Prostate gland (tissue), 2 donors: Measurements from ENCODE around the gene TRMU. TPM values are rescaled to one million over a fixed set of nuclear protein-coding genes. Genes with fewer than 3 reads are reported as not detected.

Source experiments
- DNase-seq: peaks from one replicate; pipeline ENCODE4 v3.0.0-alpha.2; 2019; ENCODE audit warnings: low spot score
- H3K27ac ChIP-seq, 2 donors: fragments of 200-600 bp; sonication (generic); 2 replicates each; pipeline ENCODE4 v1.5.1; 2017 to 2019
- H3K27me3 ChIP-seq: fragments of 200-600 bp; sonication (generic); replicated peaks from 2 replicates; pipeline ENCODE4 v1.5.1; 2019; ENCODE audit not compliant: insufficient read depth
- H3K36me3 ChIP-seq, 2 donors: fragments of 200-600 bp; sonication (generic); 1 replicate in 1 of 2; 2 replicates in 1 of 2; pipeline versions ENCODE4 v1.5.1 to v1.8.1; 2017 to 2019
- H3K4me1 ChIP-seq: fragments of 200-600 bp; sonication (generic); replicated peaks from 2 replicates; pipeline ENCODE4 v1.5.1; 2019
- H3K4me3 ChIP-seq, 2 donors: fragments of 200-600 bp; sonication (generic); 2 replicates each; pipeline ENCODE4 v1.5.1; 2017 to 2019
- H3K9me3 ChIP-seq: fragments of 200-600 bp; sonication (generic); 2 replicates; pipeline ENCODE4 v1.5.1; 2017
- POLR2A ChIP-seq: fragments of 450-650 bp; IDR thresholded peaks from one replicate; pipeline ENCODE4 v1.6.1; 2016; ENCODE audit warnings: antibody characterized with exemption, mild to moderate bottlenecking
- POLR2AphosphoS5 ChIP-seq: sonication (generic); formaldehyde crosslinking; IDR thresholded peaks from one replicate; pipeline ENCODE4 v1.6.1; 2017; ENCODE audit warnings: antibody characterized with exemption
- WGBS: methylation state at CpG from one replicate; pipeline ENCODE4 v1.1.5; 2018; 5-methylcytosine and 5-hydroxymethylcytosine counted together
- intact Hi-C: fragments of 100-400 bp; cut with DNase I; formaldehyde crosslinking; loops from one replicate; pipeline ENCODE4 v1.14.2; 2022
- total RNA-seq, 2 donors: library from RNA; depleted of rRNA; stranded (reverse); fragments of >200 nt; gene quantifications; one replicate each; pipeline ENCODE4 v1.1.0, GENCODE V29; 2016
- TF ChIP-seq, protein P1 (sequence below), 4 experiments: fragments of 200-600 bp in 2 of 4; fragments of 450-650 bp in 2 of 4; sonication (generic) in 2 of 4; IDR thresholded peaks; 1 replicate in 3 of 4; 2 replicates in 1 of 4; pipeline ENCODE4 v1.5.1; 2016 to 2019; ENCODE audit warnings: antibody characterized with exemption in 4 of 4, mild to moderate bottlenecking in 2 of 4, moderate library complexity in 2 of 4

Gene TRMU
- total RNA-seq, 2 donors from 2014 or later = 35.1 to 52.9 TPM

DNA sequence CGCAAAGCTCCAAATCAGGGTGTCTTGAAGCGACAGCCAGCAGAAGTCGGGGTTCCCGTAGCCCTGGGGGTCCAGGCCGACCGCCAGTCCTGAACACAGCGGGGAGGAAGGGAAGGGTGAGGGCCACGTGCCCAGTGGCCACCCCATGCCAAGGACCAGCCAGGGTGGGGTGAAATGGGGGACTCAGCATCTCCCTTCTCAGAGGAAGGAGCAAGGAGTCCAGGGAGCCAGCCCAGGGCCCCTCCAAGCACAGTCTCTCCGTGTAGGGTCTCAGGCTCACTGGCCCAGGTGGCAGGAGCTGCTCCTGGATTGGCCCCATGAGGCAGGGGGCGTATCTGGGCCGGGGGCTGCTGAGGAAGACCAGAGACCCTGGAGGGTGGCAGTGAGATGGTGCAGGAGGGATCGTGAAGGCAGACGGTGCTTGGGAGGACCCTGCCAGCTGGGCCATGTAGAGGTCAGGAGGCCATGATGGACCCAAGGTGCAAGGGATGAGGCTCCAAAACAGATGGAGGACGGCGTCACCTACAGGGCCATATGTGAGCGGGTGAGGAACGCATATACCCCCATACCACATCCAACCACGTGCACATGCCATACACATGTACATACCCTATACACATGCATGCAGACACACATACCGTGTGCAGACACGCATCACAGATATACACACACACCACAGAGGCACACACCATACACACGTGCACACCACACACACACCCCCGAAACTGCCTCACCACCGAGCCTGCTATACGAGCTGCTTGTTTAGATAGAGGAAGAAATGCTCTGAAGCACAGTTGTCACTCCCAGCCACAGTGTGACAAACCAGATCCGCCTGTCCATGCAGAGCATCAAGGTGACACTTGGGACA lies 34.4 kb downstream of the TRMU start:
- DNase-seq = no peak
- Histone ChIP-seq H3K4me1 (peaks cover 16% of the 10 kb centered on the region), H3K36me3 (no peaks in the 10 kb centered on the region), H3K27me3 (no peaks in the 10 kb centered on the region), H3K9me3 (no peaks in the 10 kb centered on the region), H3K4me3 (no peak overlapping the region), H3K27ac (no peak overlapping the region)
- TF ChIP-seq POLR2A (no peak), POLR2AphosphoS5 (no peak)
- TF ChIP-seq, protein P1, sequence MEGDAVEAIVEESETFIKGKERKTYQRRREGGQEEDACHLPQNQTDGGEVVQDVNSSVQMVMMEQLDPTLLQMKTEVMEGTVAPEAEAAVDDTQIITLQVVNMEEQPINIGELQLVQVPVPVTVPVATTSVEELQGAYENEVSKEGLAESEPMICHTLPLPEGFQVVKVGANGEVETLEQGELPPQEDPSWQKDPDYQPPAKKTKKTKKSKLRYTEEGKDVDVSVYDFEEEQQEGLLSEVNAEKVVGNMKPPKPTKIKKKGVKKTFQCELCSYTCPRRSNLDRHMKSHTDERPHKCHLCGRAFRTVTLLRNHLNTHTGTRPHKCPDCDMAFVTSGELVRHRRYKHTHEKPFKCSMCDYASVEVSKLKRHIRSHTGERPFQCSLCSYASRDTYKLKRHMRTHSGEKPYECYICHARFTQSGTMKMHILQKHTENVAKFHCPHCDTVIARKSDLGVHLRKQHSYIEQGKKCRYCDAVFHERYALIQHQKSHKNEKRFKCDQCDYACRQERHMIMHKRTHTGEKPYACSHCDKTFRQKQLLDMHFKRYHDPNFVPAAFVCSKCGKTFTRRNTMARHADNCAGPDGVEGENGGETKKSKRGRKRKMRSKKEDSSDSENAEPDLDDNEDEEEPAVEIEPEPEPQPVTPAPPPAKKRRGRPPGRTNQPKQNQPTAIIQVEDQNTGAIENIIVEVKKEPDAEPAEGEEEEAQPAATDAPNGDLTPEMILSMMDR (IDR thresholded peaks at IDR 0.05) = no peak
- WGBS = 84% methylated on average over 23 of the region's 25 CpGs
- intact Hi-C loops = loop anchor here (2.0 kb wide), 1 partner anchor 173 kb away; no protein-coding TSS in a partner anchor

DNA sequence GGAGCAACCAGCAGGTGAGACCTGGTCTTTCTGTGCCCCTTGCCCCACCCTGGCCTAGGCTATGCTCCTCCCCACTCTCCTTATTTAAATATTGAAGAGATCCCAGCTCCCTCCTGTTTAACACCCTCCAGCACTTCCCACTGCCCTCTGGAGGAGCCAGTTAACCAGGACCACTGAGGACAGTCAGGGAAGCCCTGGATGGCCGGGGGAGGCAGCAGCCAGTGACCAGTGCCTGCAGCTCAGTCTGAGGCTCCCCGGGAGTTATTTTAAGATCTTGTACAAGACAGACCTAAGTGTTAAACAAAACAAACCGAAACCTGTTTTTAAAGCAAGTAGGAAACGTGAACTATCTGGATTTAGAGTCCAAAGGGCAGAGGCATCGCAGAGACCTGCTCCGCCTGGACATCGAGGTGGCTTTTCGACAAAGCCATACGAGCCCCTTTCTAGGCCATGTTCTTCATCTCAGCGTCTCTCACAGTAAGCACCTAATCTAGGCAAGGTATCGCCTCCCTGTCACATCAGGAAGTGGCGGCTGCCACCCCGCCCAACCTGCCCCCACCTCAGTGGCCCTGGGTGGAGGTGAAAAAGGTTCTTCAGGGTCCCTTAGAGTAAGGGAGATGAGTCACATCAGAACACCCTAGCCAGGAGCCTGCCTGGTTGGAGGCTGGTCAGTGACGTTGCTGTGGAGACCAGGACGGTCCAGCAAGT lies 35.2 kb downstream of the TRMU start:
- H3K9me3 ChIP-seq = no peaks in the 10 kb centered on the region
- no peak overlapping the region for H3K27ac ChIP-seq
- DNase-seq = no peak
- H3K4me3 ChIP-seq = no peak overlapping the region
- intact Hi-C loops = no loop called here
- 85% methylated on average over 15 of the region's 15 CpGs for WGBS
- no peaks in the 10 kb centered on the region for H3K36me3 ChIP-seq
- H3K27me3 ChIP-seq = no peaks in the 10 kb centered on the region
- peaks cover 16% of the 10 kb centered on the region for H3K4me1 ChIP-seq
- TF ChIP-seq POLR2A = no peak
- TF ChIP-seq, protein P1 (IDR thresholded peaks at IDR 0.05) = no peak

DNA sequence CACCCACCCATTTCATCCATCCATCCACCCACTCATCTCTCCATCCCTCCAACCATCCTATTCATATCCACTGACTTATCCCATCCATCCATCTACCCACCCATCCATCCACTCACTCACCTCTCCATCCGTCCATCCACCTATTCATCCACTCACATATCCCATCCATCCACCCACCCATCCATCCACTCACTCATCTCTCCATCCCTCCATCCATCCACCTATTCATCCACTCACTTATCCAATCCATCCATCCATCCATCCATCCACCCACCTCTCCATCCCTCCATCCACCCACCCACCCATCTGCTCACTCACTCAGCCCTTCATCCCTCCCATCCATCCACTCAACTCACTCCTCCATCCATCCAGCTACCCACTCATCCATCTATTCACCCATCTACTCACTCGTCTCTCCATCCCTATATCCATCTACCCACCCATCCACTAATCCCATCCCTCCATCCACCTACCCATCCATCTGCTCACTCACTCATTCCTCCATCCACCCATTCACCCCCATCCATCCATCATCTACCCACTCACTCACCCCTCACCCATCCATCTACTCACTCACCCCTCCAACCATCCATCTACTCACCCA lies 36.2 kb downstream of the TRMU start:
- no peak for DNase-seq
- Histone ChIP-seq H3K36me3 (no peaks in the 10 kb centered on the region), H3K4me1 (peaks cover 16% of the 10 kb centered on the region), H3K4me3 (no peak overlapping the region), H3K9me3 (no peaks in the 10 kb centered on the region), H3K27me3 (no peaks in the 10 kb centered on the region), H3K27ac (no peak overlapping the region)
- intact Hi-C loops = no loop called here
- TF ChIP-seq POLR2A (no peak), POLR2AphosphoS5 (no peak)
- TF ChIP-seq, protein P1 (IDR thresholded peaks at IDR 0.05) = no peak
- 92% methylated on average over 2 of the region's 2 CpGs for WGBS

DNA sequence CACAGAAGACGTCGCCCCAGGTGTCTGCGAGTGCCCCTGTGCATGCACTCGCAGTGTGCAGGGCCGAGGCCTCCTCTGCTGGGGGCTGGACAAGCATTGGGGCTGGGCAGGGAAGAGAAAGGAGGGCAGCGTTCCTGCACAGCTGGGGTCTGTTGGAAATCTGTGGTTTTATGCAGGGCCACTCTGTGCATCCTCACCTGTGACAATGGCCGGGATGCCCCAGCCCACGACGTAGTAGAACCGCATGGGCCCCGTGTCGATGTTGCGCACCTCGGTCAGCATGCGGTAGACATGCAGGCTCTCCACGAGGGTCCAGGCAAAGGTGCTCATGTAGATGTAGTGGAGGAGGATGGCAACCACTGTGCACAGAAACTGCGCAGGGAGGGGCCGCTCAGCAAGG lies 37.2 kb downstream of the TRMU start:
- intact Hi-C loops = no loop called here
- H3K4me1 ChIP-seq = peaks cover 18% of the 10 kb centered on the region
- peak overlapping the region in 1 of 2 donors; percentile 77 for H3K27ac ChIP-seq
- H3K9me3 ChIP-seq = no peaks in the 10 kb centered on the region
- 96% methylated on average over 18 of the region's 18 CpGs for WGBS
- H3K36me3 ChIP-seq = no peaks in the 10 kb centered on the region
- TF ChIP-seq, protein P1 (IDR thresholded peaks at IDR 0.05) = no peak
- TF ChIP-seq POLR2AphosphoS5 = no peak
- TF ChIP-seq POLR2A = no peak
- no peak overlapping the region for H3K4me3 ChIP-seq
- no peak for DNase-seq
- no peaks in the 10 kb centered on the region for H3K27me3 ChIP-seq
